ENCODE data around the gene EPHB1.

DNA sequence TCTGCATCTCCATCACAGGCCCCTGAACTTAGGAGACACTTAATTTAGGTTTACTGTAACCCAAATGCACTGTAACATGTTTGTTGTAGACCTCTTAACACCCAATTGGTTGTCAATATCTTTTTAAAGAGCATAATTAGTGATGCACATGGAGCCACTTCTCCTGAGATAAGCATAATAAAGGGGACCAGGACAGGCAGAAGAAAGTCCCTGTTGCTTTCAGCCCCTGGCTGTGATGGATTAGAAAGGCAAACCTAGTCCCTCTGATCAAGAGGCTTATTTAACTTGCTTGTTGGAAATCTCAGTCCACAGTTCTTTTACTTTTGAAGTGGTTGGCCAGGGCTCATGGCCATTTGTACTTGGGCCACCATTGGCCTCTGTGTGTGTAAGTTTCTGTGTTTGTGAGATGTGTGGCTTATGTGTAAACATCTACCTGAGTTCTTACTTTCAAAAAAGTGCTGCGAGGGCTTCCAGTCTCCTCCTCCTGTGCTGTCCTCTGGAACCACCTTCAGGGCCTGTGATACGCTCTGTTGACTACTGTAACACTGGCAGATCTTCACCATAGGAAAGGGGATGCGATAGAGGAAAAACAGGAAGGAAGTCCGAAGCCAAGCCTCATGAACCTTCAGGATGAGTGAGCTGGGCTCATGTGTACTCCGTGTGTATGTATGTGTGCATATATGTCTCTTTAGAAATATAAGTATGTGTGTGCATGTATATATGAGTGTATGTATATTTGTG lies 136.2 kb downstream of the EPHB1 start:
- TF ChIP-seq, protein P1, sequence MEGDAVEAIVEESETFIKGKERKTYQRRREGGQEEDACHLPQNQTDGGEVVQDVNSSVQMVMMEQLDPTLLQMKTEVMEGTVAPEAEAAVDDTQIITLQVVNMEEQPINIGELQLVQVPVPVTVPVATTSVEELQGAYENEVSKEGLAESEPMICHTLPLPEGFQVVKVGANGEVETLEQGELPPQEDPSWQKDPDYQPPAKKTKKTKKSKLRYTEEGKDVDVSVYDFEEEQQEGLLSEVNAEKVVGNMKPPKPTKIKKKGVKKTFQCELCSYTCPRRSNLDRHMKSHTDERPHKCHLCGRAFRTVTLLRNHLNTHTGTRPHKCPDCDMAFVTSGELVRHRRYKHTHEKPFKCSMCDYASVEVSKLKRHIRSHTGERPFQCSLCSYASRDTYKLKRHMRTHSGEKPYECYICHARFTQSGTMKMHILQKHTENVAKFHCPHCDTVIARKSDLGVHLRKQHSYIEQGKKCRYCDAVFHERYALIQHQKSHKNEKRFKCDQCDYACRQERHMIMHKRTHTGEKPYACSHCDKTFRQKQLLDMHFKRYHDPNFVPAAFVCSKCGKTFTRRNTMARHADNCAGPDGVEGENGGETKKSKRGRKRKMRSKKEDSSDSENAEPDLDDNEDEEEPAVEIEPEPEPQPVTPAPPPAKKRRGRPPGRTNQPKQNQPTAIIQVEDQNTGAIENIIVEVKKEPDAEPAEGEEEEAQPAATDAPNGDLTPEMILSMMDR (IDR thresholded peaks at IDR 0.05 in 4 of 5, conservative IDR thresholded peaks at IDR 0.05 in 1 of 5): no peak
- TF ChIP-seq POLR2A (IDR thresholded peaks at IDR 0.05): no peak
